ENCODE data around the gene ARL5C. TPM values are rescaled to one million over a fixed set of nuclear protein-coding genes. Genes with fewer than 3 reads are reported as not detected.
A peak's percentile ranks its signal among the peaks of the same experiment; 100 is the strongest.

Gene ARL5C
- total and polyA plus RNA-seq, 7 experiments from 2014 or later = 0.15 to 0.78 (median 0.34) TPM; not detected in 4

- Histone ChIP-seq H3K36me3 (ENCODE audit: control insufficient read depth in 2 of 3, insufficient read depth in 3 of 3, low read length in 3 of 3) (peaks cover 0 to 3% (median 0%) of the 10 kb centered on the region in 3 experiments), H3K9me3 (ENCODE audit: control insufficient read depth in 2 of 3, low read length in 3 of 3) (no peaks in the 10 kb centered on the region), H3K27me3 (ENCODE audit: control insufficient read depth in 2 of 2, insufficient read depth in 2 of 2, low read length in 2 of 2) (no peaks in the 10 kb centered on the region), H3K4me1 (ENCODE audit: control insufficient read depth in 2 of 2, insufficient read depth in 2 of 2, low read length in 2 of 2) (peaks cover 7 to 26% of the 10 kb centered on the region in 2 donors), H3K4me3 (ENCODE audit: low read length) (no peak overlapping the region), H3K27ac (ENCODE audit: low read depth, low read length) (no peak overlapping the region)
- peak overlapping the region in 2 of 10 donors; percentile 20 to 29 for H3K4me3 Mint-ChIP-seq
- peaks cover 8 to 61% (median 46%) of the 10 kb centered on the region in 7 donors for H3K4me1 Mint-ChIP-seq
- ChIA-PET CTCF (interaction anchor here (0.7 to 1.7 kb wide), 5 partner anchors 52 to 164 kb away, joined by 3 to 6 read pairs (median 3); partner anchors contain the start of gene RPL19), POLR2A (interaction anchor here (0.5 to 0.6 kb wide), 3 partner anchors 50 to 1927 kb away, joined by 3 to 4 read pairs (median 3); no protein-coding TSS in a partner anchor)
- H3K27ac Mint-ChIP-seq = peak overlapping the region in 7 of 9 donors; percentile 14 to 72 (median 40)
- no peak for ATAC-seq
- H3K36me3 Mint-ChIP-seq = peaks cover 0 to 4% (median 0%) of the 10 kb centered on the region in 5 donors
- no peak for DNase-seq
- peaks cover 0 to 38% (median 0%) of the 10 kb centered on the region in 5 donors for H3K27me3 Mint-ChIP-seq
- peaks cover 0 to 3% (median 0%) of the 10 kb centered on the region in 11 donors for H3K9me3 Mint-ChIP-seq
- intact Hi-C loops (cut with micrococcal nuclease) = no loop called here
These were observed 18.5 kb downstream of the ARL5C start for GRCh38 chr17:39147221-39148185.

DNA sequence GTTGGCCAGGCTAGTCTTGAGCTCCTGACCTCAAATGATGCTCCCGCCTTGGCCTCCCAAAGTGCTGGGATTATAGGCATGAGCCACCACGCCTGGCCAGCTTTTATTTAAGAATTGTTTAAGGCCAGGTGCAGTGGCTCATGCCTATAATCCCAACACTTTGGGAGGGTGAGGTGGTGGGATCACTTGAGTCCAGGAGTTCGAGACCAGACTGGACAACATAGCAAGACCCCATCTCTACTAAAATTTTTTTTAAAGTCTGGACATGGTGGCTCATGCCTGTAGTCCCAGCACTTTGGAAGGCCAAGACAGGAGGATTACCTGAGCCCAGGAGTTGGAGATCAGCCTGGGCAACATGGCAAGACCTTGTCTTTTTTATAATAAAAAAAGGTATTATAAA, 19.7 kb downstream of the ARL5C start:
- no peak overlapping the region for H3K27ac ChIP-seq (ENCODE audit: low read depth, low read length)
- no peak for DNase-seq
- no peaks in the 10 kb centered on the region for H3K36me3 ChIP-seq (ENCODE audit: control insufficient read depth in 2 of 3, insufficient read depth in 3 of 3, low read length in 3 of 3)
- H3K4me1 Mint-ChIP-seq = peaks cover 0 to 56% (median 42%) of the 10 kb centered on the region in 7 donors
- H3K27ac Mint-ChIP-seq = no peak overlapping the region
- peaks cover 0 to 29% (median 0%) of the 10 kb centered on the region in 5 donors for H3K27me3 Mint-ChIP-seq
- H3K36me3 Mint-ChIP-seq = peaks cover 0 to 6% (median 4%) of the 10 kb centered on the region in 5 donors
- no peaks in the 10 kb centered on the region for H3K9me3 ChIP-seq (ENCODE audit: control insufficient read depth in 2 of 3, low read length in 3 of 3)
- H3K27me3 ChIP-seq (ENCODE audit: control insufficient read depth in 2 of 2, insufficient read depth in 2 of 2, low read length in 2 of 2) = no peaks in the 10 kb centered on the region
- no peak overlapping the region for H3K4me3 ChIP-seq (ENCODE audit: low read length)
- intact Hi-C loops (cut with micrococcal nuclease) = no loop called here
- H3K4me1 ChIP-seq (ENCODE audit: control insufficient read depth in 2 of 2, insufficient read depth in 2 of 2, low read length in 2 of 2) = peaks cover 0 to 20% of the 10 kb centered on the region in 2 donors
- POLR2A ChIA-PET = interaction anchor here (1.3 kb wide), 1 partner anchor 44 kb away, joined by 3 read pairs; no protein-coding TSS in a partner anchor
- CTCF ChIA-PET = interaction anchor here (0.6 to 3.2 kb wide), 6 partner anchors 28 to 172 kb away, joined by 3 to 12 read pairs (median 4); no protein-coding TSS in a partner anchor
- ATAC-seq = no peak
- H3K9me3 Mint-ChIP-seq = peaks cover 0 to 5% (median 0%) of the 10 kb centered on the region in 11 donors
- no peak overlapping the region for H3K4me3 Mint-ChIP-seq

GRCh38 chr17:39145143-39145542, 20.8 kb downstream of the ARL5C start:
- ChIA-PET POLR2A (no interaction called here), CTCF (interaction anchor here (1.0 to 3.2 kb wide), 6 partner anchors 8 to 171 kb away, joined by 3 to 12 read pairs (median 4); no protein-coding TSS in a partner anchor)
- H3K27me3 ChIP-seq (ENCODE audit: control insufficient read depth in 2 of 2, insufficient read depth in 2 of 2, low read length in 2 of 2) = no peaks in the 10 kb centered on the region
- no peak overlapping the region for H3K4me3 Mint-ChIP-seq
- H3K9me3 Mint-ChIP-seq = peaks cover 0 to 5% (median 0%) of the 10 kb centered on the region in 11 donors
- H3K27ac Mint-ChIP-seq = peak overlapping the region in 2 of 9 donors; percentile 11 to 39
- intact Hi-C loops (cut with micrococcal nuclease) = no loop called here
- DNase-seq (no peak), ATAC-seq (no peak)
- H3K36me3 Mint-ChIP-seq = peaks cover 0 to 6% (median 4%) of the 10 kb centered on the region in 5 donors
- H3K4me3 ChIP-seq (ENCODE audit: low read length) = no peak overlapping the region
- peaks cover 0 to 47% (median 33%) of the 10 kb centered on the region in 7 donors for H3K4me1 Mint-ChIP-seq
- H3K4me1 ChIP-seq (ENCODE audit: control insufficient read depth in 2 of 2, insufficient read depth in 2 of 2, low read length in 2 of 2) = peaks cover 0 to 10% of the 10 kb centered on the region in 2 donors
- H3K27me3 Mint-ChIP-seq = peaks cover 0 to 19% (median 0%) of the 10 kb centered on the region in 5 donors
- no peaks in the 10 kb centered on the region for H3K9me3 ChIP-seq (ENCODE audit: control insufficient read depth in 2 of 3, low read length in 3 of 3)
- H3K36me3 ChIP-seq (ENCODE audit: control insufficient read depth in 2 of 3, insufficient read depth in 3 of 3, low read length in 3 of 3) = no peaks in the 10 kb centered on the region
- H3K27ac ChIP-seq (ENCODE audit: low read depth, low read length) = no peak overlapping the region

GRCh38 chr17:39144416-39144840, 21.5 kb downstream of the ARL5C start:
- ChIA-PET POLR2A (interaction anchor here (0.6 to 0.9 kb wide), 2 partner anchors 9 to 10 kb away, joined by 3 read pairs; no protein-coding TSS in a partner anchor), CTCF (interaction anchor here (1.2 to 3.2 kb wide), 2 partner anchors 9 to 162 kb away, joined by 5 to 12 read pairs; no protein-coding TSS in a partner anchor)
- DNase-seq (no peak), ATAC-seq (no peak)
- Histone ChIP-seq H3K4me1 (ENCODE audit: control insufficient read depth in 2 of 2, insufficient read depth in 2 of 2, low read length in 2 of 2) (peaks cover 0 to 5% of the 10 kb centered on the region in 2 donors), H3K4me3 (ENCODE audit: low read length) (no peak overlapping the region), H3K27ac (ENCODE audit: low read depth, low read length) (no peak overlapping the region), H3K36me3 (ENCODE audit: control insufficient read depth in 2 of 3, insufficient read depth in 3 of 3, low read length in 3 of 3) (no peaks in the 10 kb centered on the region), H3K9me3 (ENCODE audit: control insufficient read depth in 2 of 3, low read length in 3 of 3) (no peaks in the 10 kb centered on the region), H3K27me3 (ENCODE audit: control insufficient read depth in 2 of 2, insufficient read depth in 2 of 2, low read length in 2 of 2) (no peaks in the 10 kb centered on the region)
- Mint-ChIP-seq H3K4me1 (peaks cover 0 to 40% (median 26%) of the 10 kb centered on the region in 7 donors), H3K36me3 (peaks cover 0 to 6% (median 4%) of the 10 kb centered on the region in 5 donors), H3K4me3 (no peak overlapping the region), H3K27me3 (peaks cover 0 to 12% (median 0%) of the 10 kb centered on the region in 5 donors), H3K9me3 (peaks cover 0 to 5% (median 0%) of the 10 kb centered on the region in 11 donors), H3K27ac (peak overlapping the region in 7 of 9 donors; percentile 0 to 70 (median 43))
- intact Hi-C loops (cut with micrococcal nuclease) = no loop called here

GRCh38 chr17:39143552-39144093, 22.3 kb downstream of the ARL5C start:
- peaks cover 0 to 32% (median 23%) of the 10 kb centered on the region in 7 donors for H3K4me1 Mint-ChIP-seq
- H3K27ac Mint-ChIP-seq = peak overlapping the region in 1 of 9 donors; percentile 77
- H3K4me3 ChIP-seq (ENCODE audit: low read length) = no peak overlapping the region
- H3K9me3 Mint-ChIP-seq = peaks cover 0 to 5% (median 0%) of the 10 kb centered on the region in 11 donors
- no peaks in the 10 kb centered on the region for H3K4me1 ChIP-seq (ENCODE audit: control insufficient read depth in 2 of 2, insufficient read depth in 2 of 2, low read length in 2 of 2)
- POLR2A ChIA-PET = interaction anchor here (0.9 kb wide), 1 partner anchor 9 kb away, joined by 3 read pairs; no protein-coding TSS in a partner anchor
- peaks cover 0 to 5% (median 0%) of the 10 kb centered on the region in 5 donors for H3K27me3 Mint-ChIP-seq
- CTCF ChIA-PET = interaction anchor here (1.2 to 3.2 kb wide), 2 partner anchors 9 to 161 kb away, joined by 5 to 12 read pairs; no protein-coding TSS in a partner anchor
- H3K36me3 Mint-ChIP-seq = peaks cover 0 to 12% (median 4%) of the 10 kb centered on the region in 5 donors
- DNase-seq = no peak
- no peak overlapping the region for H3K27ac ChIP-seq (ENCODE audit: low read depth, low read length)
- H3K9me3 ChIP-seq (ENCODE audit: control insufficient read depth in 2 of 3, low read length in 3 of 3) = no peaks in the 10 kb centered on the region
- no peak for ATAC-seq
- H3K4me3 Mint-ChIP-seq = no peak overlapping the region
- intact Hi-C loops (cut with micrococcal nuclease) = no loop called here
- H3K27me3 ChIP-seq (ENCODE audit: control insufficient read depth in 2 of 2, insufficient read depth in 2 of 2, low read length in 2 of 2) = no peaks in the 10 kb centered on the region
- peaks cover 0 to 6% (median 0%) of the 10 kb centered on the region in 3 experiments for H3K36me3 ChIP-seq (ENCODE audit: control insufficient read depth in 2 of 3, insufficient read depth in 3 of 3, low read length in 3 of 3)

Data from naive thymus-derived CD4-positive, alpha-beta T cell (primary cell).